Measurements from ENCODE around the gene HOXD4. TPM values are rescaled to one million over a fixed set of nuclear protein-coding genes. Genes with fewer than 3 reads are reported as not detected.

The HOXD4 gene
- total and polyA plus RNA-seq, 10 of the 15 experiments (the other 5 are each of a cell fraction or from before 2014, with no cell fraction given): 0.07 TPM; not detected in 9

GRCh38 chr2:176120364-176121189, 30.8 kb upstream of the HOXD4 start:
- H3K27ac ChIP-seq (ENCODE audit: control insufficient read depth, insufficient read depth): no peak overlapping the region
- H3K9ac ChIP-seq (ENCODE audit: control insufficient read depth, insufficient read depth, low read length): no peak overlapping the region
- CTCF ChIA-PET: interaction anchor here (0.6 to 1.4 kb wide), 5 partner anchors 10 to 531 kb away, joined by 3 to 7 read pairs (median 4); no protein-coding TSS in a partner anchor
- SMC1A ChIA-PET (ENCODE audit: uncharacterized antibody, unreplicated experiment): no interaction called here
- no peak for ATAC-seq
- RAD21 ChIA-PET (ENCODE audit: unreplicated experiment): no interaction called here
- WGBS (ENCODE audit: insufficient coverage, insufficient replicate concordance, low lambda C conversion rate, missing lambda C conversion rate): 23% methylated on average over 13 of the region's 13 CpGs
- H3K27me3 ChIP-seq (replicated peaks in 1 of 2; ENCODE audit: control insufficient read depth in 2 of 2, insufficient read depth in 2 of 2, low read length in 1 of 2): peaks cover 7 to 37% of the 10 kb centered on the region in 2 experiments
- H3K4me3 ChIP-seq: no peak overlapping the region
- DNase-seq (ENCODE audit: low read depth, low spot score): no peak
- no peaks in the 10 kb centered on the region for H4K20me1 ChIP-seq (ENCODE audit: control insufficient read depth, insufficient read depth)
- FAIRE-seq: no peak
- H3K4me2 ChIP-seq (ENCODE audit: control insufficient read depth, insufficient read depth): no peak overlapping the region
- POLR2A ChIA-PET: no interaction called here
- H3K79me2 ChIP-seq (ENCODE audit: control insufficient read depth, insufficient read depth, low read length): no peaks in the 10 kb centered on the region
- in situ Hi-C loops (cut with MboI) (loop anchor here (10.0 kb wide), 1 partner anchor 704 kb away; no protein-coding TSS in a partner anchor), intact Hi-C loops (cut with micrococcal nuclease; ENCODE audit: unreplicated experiment) (no loop called here)
- no peaks in the 10 kb centered on the region for H3K36me3 ChIP-seq (ENCODE audit: control insufficient read depth in 2 of 2, insufficient read depth in 2 of 2, low read length in 1 of 2)
- BruUV-seq (replicated peaks): no TSS peak
- no peak overlapping the region for H2AFZ ChIP-seq (ENCODE audit: control insufficient read depth, low read depth, low read length)
- H3K9me3 ChIP-seq (replicated peaks; ENCODE audit: control insufficient read depth, insufficient read depth, low read length): peaks cover 1% of the 10 kb centered on the region; the same call in 1 of the 3 replicates
- no peak for TF ChIP-seq ASH2L (IDR thresholded peaks at IDR 0.05; ENCODE audit: borderline replicate concordance, low read depth)
- no peak for TF ChIP-seq HDAC2 (IDR thresholded peaks at IDR 0.05)
- TF ChIP-seq, protein P1, sequence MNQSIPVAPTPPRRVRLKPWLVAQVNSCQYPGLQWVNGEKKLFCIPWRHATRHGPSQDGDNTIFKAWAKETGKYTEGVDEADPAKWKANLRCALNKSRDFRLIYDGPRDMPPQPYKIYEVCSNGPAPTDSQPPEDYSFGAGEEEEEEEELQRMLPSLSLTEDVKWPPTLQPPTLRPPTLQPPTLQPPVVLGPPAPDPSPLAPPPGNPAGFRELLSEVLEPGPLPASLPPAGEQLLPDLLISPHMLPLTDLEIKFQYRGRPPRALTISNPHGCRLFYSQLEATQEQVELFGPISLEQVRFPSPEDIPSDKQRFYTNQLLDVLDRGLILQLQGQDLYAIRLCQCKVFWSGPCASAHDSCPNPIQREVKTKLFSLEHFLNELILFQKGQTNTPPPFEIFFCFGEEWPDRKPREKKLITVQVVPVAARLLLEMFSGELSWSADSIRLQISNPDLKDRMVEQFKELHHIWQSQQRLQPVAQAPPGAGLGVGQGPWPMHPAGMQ (IDR thresholded peaks at IDR 0.05; ENCODE audit: borderline replicate concordance): no peak
- TF ChIP-seq SMAD5 (IDR thresholded peaks at IDR 0.05; ENCODE audit: low read depth): no peak
- TF ChIP-seq NFIC (IDR thresholded peaks at IDR 0.05; ENCODE audit: low read depth, low read length): no peak
- no peak for TF ChIP-seq ZNF592 (IDR thresholded peaks at IDR 0.05)
- no peak for TF ChIP-seq ZNF384 (IDR thresholded peaks at IDR 0.05; ENCODE audit: borderline replicate concordance, low read depth, low read length)
- TF ChIP-seq RAD51 (IDR thresholded peaks at IDR 0.05): no peak
- TF ChIP-seq, protein P2, sequence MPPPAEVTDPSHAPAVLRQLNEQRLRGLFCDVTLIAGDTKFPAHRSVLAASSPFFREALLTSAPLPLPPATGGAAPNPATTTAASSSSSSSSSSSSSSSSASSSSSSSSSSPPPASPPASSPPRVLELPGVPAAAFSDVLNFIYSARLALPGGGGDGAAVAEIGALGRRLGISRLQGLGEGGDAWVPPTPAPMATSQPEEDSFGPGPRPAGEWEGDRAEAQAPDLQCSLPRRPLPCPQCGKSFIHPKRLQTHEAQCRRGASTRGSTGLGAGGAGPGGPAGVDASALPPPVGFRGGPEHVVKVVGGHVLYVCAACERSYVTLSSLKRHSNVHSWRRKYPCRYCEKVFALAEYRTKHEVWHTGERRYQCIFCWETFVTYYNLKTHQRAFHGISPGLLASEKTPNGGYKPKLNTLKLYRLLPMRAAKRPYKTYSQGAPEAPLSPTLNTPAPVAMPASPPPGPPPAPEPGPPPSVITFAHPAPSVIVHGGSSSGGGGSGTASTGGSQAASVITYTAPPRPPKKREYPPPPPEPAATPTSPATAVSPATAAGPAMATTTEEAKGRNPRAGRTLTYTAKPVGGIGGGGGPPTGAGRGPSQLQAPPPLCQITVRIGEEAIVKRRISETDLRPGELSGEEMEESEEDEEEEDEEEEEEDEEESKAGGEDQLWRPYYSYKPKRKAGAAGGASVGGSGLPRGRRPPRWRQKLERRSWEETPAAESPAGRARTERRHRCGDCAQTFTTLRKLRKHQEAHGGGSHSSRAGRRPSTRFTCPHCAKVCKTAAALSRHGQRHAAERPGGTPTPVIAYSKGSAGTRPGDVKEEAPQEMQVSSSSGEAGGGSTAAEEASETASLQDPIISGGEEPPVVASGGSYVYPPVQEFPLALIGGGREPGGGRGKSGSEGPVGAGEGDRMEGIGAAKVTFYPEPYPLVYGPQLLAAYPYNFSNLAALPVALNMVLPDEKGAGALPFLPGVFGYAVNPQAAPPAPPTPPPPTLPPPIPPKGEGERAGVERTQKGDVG (CRISPR knock-in tag; IDR thresholded peaks at IDR 0.05): no peak
- TF ChIP-seq NR2C1 (IDR thresholded peaks at IDR 0.05): no peak
- no peak for TF ChIP-seq ZSCAN29 (IDR thresholded peaks at IDR 0.05)
- TF ChIP-seq RB1 (IDR thresholded peaks at IDR 0.05; ENCODE audit: borderline replicate concordance): no peak
- no peak for TF ChIP-seq CREB1 (IDR thresholded peaks at IDR 0.05; ENCODE audit: low read depth)
- no peaks in the 10 kb centered on the region for H3K4me1 ChIP-seq (ENCODE audit: control insufficient read depth, insufficient read depth, low read length)
